HL-60 (cell line): ENCODE results near the gene GLYR1.

Source experiments
- POLR2AphosphoS5 ChIP-seq: IDR thresholded peaks from 2 replicates; pipeline ENCODE4 v1.6.1; 2012; ENCODE audit warnings: low read depth
- TF ChIP-seq, protein P1 (sequence below): IDR thresholded peaks from one replicate; pipeline ENCODE4 v1.5.1; 2011; ENCODE audit warnings: low read length, control low read depth, inconsistent platforms; ENCODE audit not compliant: insufficient read depth
- TF ChIP-seq, protein P2 (sequence below): IDR thresholded peaks from 2 replicates; pipeline ENCODE4 v1.6.1; 2012; ENCODE audit warnings: low read depth; ENCODE audit not compliant: insufficient replicate concordance

GRCh38 chr16:4839942-4840341 is 7.1 kb downstream of the GLYR1 start:
- no peak for TF ChIP-seq POLR2AphosphoS5
- TF ChIP-seq, protein P1, sequence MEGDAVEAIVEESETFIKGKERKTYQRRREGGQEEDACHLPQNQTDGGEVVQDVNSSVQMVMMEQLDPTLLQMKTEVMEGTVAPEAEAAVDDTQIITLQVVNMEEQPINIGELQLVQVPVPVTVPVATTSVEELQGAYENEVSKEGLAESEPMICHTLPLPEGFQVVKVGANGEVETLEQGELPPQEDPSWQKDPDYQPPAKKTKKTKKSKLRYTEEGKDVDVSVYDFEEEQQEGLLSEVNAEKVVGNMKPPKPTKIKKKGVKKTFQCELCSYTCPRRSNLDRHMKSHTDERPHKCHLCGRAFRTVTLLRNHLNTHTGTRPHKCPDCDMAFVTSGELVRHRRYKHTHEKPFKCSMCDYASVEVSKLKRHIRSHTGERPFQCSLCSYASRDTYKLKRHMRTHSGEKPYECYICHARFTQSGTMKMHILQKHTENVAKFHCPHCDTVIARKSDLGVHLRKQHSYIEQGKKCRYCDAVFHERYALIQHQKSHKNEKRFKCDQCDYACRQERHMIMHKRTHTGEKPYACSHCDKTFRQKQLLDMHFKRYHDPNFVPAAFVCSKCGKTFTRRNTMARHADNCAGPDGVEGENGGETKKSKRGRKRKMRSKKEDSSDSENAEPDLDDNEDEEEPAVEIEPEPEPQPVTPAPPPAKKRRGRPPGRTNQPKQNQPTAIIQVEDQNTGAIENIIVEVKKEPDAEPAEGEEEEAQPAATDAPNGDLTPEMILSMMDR = no peak
- TF ChIP-seq, protein P2, sequence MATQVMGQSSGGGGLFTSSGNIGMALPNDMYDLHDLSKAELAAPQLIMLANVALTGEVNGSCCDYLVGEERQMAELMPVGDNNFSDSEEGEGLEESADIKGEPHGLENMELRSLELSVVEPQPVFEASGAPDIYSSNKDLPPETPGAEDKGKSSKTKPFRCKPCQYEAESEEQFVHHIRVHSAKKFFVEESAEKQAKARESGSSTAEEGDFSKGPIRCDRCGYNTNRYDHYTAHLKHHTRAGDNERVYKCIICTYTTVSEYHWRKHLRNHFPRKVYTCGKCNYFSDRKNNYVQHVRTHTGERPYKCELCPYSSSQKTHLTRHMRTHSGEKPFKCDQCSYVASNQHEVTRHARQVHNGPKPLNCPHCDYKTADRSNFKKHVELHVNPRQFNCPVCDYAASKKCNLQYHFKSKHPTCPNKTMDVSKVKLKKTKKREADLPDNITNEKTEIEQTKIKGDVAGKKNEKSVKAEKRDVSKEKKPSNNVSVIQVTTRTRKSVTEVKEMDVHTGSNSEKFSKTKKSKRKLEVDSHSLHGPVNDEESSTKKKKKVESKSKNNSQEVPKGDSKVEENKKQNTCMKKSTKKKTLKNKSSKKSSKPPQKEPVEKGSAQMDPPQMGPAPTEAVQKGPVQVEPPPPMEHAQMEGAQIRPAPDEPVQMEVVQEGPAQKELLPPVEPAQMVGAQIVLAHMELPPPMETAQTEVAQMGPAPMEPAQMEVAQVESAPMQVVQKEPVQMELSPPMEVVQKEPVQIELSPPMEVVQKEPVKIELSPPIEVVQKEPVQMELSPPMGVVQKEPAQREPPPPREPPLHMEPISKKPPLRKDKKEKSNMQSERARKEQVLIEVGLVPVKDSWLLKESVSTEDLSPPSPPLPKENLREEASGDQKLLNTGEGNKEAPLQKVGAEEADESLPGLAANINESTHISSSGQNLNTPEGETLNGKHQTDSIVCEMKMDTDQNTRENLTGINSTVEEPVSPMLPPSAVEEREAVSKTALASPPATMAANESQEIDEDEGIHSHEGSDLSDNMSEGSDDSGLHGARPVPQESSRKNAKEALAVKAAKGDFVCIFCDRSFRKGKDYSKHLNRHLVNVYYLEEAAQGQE = no peak
